Stimulated activated CD8-positive, alpha-beta memory T cell treated with anti-CD3 and anti-CD28 coated beads, Interleukin-2, amount 100 ng/mL, for 48 hours (primary cell): ENCODE results near the gene CSRP1.
"Not testable (repeated sequence)": the region's sequence is repeated elsewhere in the genome, so short reads cannot be mapped to it uniquely, and the experiment has no call there.

ENCODE experiments used
- DNase-seq, 2 donors: peaks; one replicate each; pipeline ENCODE4 v3.0.0-alpha.2; 2020; ENCODE audit warnings: low read depth in 2 of 2

Gene CSRP1

GRCh38 chr1:201537891-201538611 lies 31.1 kb upstream of the CSRP1 start:
- no peak for DNase-seq

DNA sequence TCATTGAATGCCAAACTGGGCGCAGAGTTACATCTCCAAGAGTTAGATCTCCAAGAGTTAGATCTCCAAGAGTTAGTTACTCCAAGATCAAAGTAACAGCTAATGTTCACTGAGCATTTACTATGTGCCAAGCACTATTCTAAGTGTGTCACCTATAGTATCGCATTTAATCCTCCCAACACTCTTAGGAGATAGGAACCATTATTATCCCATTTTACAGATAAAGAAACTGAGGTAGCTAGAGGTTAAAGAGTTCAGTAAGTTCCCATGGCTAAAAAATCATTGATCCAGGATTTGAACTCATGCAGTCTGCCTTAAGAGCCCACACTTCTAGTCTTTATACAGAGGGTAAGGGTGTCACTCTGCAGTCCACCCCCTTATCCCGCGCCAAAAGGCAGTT lies 30.5 kb upstream of the CSRP1 start:
- DNase-seq, result no peak

GRCh38 chr1:201537028-201537427 lies 30.1 kb upstream of the CSRP1 start:
- DNase-seq, result no peak

DNA sequence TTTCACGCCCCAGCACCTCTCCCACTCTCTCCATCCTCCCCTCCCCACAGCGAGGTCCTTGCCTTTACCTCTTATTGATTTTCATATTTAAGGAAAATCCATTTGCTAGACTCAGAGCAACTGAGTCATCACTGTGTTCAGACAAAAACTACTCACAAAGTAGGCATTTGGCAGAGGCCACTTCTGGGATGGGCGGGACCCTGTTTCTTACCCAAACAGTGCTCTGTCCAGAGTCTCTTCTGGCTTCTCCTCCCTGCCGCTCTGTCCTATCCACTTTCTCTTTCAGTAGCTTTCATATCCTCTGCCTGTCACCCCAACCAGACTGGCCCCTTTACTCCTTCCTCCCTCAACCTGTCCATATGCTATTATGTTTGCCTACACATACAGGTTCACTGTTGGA lies 29.6 kb upstream of the CSRP1 start:
- DNase-seq, result no peak

DNA sequence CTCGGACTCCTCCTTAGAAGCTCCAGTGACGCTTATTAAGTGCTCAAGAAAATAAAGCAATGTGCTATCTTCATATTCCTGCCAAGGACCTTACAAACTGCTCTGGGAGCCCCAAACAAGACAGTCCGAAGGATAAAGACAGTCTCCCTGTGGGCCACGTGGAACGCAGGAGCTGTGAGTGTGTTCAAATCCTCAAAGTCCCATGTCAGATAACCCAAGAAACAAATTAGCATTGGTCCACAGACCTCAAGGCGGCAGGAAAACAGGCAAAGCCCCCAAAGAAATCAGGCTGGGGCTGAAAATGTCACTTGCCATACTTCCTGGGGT lies 29.0 kb upstream of the CSRP1 start:
- no peak for DNase-seq

DNA sequence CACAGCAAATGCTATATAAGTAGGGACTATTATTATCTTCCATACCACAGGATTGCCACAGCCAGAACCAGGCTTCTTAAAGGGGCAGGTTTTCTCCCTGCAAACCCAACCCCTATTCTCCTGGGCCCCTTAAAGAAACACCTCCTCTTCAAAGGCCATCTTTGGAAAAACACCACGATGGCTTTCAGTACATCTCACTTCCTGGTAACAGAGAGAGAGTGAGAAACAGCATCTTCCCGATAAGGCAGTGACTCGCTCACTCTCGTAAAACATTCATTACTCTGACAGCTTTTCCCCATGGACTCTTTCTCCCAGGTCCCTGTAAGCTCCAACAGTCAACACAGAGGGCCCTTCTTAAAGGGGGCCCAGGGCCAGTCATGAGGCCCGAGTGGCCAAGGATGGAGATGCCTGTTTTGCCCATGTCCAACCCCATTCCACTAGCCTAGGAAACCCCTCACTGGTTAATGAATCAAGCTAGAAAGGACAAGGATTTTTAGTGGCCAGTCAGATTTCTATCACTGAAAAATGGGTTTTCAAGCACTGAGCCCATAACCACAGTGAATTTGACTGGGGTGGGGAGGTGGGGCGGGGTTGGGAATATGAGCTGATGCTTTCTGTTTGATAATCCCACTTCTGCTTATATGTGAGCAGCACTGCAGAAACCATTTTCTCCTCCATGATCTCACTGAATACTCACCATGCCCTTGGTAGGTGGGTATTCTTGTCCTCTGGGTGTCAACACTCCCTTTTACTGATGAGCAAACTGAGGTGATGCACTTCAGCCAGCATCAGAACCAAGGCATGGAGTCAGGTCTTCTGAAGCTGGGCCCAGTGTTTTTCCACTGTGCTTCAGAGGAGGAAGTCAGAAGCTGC lies 28.4 kb upstream of the CSRP1 start:
- DNase-seq, result no peak

GRCh38 chr1:201533836-201534235 lies 26.9 kb upstream of the CSRP1 start:
- DNase-seq, result no peak

DNA sequence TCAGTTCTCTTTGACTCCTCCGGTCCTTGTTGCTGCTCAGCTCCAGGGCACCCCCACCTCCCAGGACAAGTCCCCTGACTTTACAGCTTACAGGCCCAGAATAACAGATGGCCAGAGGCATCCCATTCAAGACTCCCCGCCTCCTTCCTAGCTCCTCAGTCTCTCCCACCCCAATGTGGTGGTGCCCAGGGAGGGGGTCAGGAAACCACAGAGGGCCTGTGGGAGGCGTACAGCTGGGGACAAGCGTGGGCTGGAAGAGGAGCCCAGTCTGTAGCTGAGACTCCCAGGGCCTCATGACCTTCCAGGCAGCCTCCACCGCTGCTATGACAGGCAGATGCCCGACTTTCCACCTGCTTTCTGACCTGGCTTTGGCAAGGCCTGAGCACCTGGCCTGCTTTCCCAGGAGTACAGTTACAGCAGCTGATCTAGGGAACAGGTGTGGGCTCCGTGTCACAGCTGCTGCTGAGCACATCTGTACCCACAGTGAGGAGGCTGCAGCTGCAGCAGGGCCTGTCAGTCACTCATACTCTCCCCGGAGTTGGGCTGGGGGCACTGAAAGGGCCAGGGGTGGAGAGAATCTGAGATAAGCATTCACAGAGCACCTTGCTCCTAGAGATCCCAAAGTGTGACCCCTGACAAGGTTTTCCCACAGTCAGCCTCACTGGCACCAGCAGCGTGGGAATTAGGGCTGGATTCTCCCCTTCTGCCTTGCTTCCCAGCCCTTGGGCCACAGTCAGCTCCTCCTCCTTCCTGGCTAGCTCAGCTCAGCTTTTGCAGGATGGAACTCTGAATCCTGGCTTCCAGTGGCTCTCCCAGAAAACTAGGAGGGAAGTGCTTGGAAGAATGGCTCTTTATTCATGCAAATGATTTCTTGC lies 24.9 kb upstream of the CSRP1 start:
- DNase-seq, result no peak

DNA sequence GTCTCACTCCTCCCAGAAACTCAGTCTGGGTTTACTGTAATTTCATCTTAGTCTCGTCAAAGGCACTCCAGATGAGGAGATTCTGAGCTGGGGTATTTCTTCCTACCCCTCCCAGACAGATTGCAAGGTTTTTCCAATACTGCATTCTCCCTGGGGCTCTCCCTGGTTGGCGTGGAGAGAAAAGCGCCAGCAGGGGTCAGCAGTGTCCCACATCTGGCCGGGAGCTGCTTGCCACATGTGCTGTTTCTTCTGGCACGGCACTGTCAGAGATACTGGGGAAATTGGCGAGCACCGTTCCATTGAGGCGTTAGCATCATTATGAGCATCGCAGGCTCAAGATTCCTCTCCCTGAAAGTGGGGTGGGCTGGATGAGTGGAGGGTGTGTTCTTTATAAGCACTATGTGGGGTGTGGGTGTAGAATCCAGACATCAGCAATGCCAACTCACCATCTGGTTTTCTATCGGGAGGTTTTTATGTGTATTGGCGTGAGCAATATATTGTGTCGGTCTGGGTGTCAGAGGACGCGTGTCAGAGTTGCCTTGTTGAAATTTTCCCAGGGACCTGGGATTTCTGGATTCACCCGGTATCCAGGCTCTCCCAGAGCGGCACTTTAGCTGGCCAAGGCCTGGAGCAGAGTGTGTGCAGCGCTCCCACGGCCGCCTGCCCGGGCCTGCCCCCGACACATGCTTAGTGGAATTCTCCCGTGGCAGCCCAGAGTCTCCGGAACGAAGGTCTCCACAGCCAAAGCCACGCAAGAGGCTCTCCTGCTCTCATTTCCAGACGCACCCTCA lies 24.0 kb upstream of the CSRP1 start:
- peak; percentile 42 to 45 for DNase-seq

DNA sequence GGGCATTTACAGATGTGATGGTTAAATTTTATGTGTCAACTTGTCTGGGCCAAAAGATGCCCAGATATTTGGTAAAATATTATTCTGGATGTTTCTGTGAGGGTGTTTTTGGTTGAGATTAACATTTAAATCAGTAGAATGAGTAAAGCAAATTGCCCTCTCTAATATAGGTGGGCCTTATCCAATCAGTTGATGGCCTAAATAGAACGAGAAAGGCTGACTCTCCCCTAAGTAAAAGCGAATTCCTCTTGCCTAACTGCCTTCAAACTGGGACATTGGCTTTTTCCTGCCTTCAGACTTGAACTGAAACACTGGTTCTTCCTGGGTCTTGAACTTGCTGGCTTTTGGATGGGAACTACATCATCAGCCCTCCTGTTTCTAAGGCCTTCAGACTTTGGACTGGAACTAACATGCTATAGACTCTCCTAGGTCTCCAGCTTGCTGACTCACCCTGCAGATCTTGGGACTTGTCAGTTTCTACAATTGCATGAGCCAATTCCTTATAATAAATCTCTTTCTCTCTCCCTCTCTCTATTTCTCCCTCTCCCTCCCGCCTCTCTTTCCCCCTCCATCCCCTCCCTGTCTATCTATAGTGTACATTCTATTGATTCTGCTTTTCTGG lies 21.8 kb upstream of the CSRP1 start:
- DNase-seq, result no peak

DNA sequence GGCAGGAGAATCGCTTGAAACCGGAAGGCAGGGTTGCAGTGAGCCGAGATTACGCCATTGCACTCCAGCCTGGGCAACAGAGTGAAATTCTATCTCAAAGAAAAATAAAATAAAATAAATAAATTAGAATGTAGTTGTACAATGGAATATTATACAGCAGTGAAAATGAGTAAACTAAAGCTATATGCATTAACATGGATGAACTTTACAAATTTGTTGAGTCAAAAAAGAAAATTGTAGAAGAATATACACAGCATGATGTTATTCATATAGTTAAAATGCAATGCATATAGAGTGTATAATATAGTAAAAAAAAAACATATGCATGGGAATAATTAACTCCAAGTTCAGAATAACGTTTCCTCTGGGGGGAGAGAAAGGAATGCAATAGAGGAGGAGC lies 21.0 kb upstream of the CSRP1 start:
- DNase-seq, result no peak

DNA sequence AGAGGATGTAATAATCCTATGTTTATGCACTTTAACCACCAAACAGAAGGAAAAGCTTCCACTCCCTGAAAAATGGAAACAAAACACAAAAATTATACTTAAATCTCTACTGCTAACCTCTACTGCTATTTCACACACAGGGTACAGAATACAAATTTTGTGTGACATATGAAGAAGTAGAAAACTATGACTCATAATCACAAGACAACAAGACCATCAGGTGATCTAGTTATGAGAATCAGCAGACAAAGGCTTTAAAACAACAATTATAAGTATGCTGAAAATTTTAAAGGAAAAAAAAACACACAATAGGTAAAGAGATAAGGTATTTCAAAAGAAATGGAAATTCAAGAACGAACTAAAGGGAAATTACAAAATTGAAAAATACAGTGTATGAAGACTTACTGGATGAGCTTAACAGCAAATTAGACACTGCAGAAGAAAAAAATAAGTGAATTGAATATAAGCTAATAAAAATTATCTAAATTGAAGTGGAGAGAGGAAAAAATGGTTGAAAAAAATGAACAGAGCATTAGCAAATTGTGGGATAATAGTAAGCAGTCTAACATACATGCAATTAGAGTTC lies 18.4 kb upstream of the CSRP1 start:
- DNase-seq, result no peak

GRCh38 chr1:201520046-201520575 lies 13.2 kb upstream of the CSRP1 start:
- DNase-seq, result not testable (repeated sequence)

DNA sequence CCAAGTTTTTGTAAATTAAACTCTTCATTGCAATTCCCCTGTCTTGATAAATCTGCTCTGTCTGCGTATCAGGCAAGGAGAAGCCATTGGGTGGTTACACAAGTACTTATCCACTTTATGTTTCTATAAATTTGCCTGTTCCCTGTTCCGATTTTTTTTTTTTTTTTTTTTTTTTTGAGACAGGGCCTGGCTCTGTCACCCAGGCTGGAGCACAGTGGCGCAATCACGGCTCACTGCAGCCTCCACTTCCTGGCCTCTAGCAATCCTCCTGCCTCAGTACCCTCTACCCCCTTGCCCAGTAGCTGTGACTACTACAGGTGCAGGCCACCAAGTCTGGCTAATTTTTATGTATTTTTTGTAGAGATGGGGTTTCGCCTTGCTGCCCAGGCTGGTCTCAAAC lies 11.1 kb upstream of the CSRP1 start:
- DNase-seq, result no peak

DNA sequence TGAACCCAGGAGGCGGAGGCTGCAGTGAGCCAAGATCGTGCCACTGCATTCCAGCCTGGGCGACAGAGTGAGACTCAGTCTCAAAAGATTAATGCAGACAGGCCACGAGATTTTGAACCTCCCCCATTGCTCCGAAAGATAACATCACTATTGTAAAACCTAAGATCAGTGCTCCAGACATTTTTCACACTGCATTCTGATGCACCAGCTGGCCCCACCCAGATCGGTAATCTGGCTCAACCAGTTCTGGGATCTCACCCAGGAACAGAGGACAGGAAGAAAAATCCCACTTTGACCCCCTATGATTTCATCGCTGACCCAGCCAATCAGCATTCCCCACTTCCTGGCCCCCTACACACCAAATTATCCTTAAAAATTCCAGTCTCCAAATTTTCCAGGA lies 10.7 kb upstream of the CSRP1 start:
- no peak for DNase-seq

DNA sequence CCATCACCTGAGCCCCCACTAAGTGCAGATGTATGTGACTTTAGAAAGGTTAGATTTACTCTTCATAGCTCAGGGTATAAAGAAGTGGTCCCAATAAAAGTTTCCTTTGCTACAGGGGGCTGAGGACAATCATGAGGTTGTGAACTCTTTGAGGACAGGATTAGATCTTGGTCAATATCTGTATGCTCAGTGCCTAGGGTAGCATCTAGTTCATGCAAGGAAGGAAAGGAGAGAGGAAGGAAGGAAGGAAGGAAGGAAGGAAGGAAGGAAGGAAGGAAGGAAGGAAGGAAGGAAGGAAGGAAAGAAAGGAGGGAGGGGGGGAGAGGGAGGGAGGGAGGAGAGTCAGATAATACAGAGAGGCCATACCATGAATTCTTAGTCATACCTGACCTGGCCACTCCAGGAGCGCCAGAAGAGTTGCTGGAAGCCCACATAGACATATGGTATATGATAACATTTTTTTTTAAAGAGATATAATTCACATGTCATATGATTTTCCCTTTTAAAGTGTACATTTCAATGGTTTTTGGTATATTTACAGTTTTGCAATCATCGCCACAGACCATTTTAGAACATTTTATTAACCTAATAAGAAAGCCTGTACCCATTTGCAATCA lies 9.7 kb upstream of the CSRP1 start:
- DNase-seq, result no peak

GRCh38 chr1:201515895-201516294 lies 9.0 kb upstream of the CSRP1 start:
- DNase-seq, result no peak

- DNase-seq, result no peak
These were observed 8.3 kb upstream of the CSRP1 start for GRCh38 chr1:201515062-201515750.

GRCh38 chr1:201514466-201514865 lies 7.5 kb upstream of the CSRP1 start:
- no peak for DNase-seq
